ENCODE measurements around the gene SPEN.
"Not testable (repeated sequence)": the region's sequence is repeated elsewhere in the genome, so short reads cannot be mapped to it uniquely, and the experiment has no call there.

The SPEN gene

DNA sequence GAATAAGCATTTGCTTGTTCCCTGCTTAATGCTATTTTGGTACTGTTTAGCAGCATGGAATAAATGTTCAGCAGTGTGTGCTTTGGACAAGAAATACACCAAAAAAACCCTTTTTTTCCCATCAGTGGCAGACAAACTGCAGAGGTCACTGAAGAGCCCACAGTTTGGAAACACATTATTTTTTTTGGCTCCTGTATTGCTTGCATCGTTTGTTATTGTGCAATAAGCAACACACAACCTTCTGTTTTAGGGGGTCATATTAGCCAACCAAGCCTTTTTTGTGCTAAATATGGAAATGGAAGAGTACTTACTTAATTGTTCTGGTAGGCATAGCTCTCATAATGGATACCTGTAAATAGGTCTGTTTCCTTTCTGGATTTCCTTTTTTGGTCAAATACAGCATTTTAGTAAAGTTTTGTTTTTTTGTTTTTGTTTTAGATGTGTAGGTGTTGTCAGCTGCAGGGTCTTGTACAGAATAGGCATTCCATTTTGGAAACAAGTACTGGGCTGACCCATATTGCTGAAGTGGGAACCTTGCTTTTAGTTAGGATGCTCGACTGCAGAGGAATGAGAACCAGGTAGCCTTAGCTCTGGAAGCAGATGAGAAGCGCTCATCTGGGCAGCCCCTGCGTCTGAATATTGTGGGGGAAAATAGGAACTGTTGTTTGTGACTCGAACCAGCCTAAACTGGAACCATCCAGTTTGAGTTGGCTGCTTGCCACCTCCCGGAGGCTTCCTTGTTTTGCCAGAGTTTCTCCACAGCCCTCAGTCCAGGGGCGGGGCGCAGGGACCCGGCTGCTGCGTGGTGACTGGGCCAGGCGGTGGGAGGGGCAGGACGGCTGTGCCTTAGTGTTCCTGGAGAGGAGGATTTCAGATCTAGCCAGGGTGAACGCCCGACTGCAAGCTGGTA lies 38.4 kb downstream of the SPEN start:
- Histone ChIP-seq H3K36me3 (ENCODE audit: insufficient read depth, low read length) (no peaks in the 10 kb centered on the region), H3K9ac (ENCODE audit: low read depth, low read length) (peak overlapping the region; percentile 57), H3K9me3 (ENCODE audit: control insufficient read depth, insufficient read depth, low read length) (no peaks in the 10 kb centered on the region), H3K4me1 (ENCODE audit: insufficient read depth, low read length) (peaks cover 21% of the 10 kb centered on the region)

DNA sequence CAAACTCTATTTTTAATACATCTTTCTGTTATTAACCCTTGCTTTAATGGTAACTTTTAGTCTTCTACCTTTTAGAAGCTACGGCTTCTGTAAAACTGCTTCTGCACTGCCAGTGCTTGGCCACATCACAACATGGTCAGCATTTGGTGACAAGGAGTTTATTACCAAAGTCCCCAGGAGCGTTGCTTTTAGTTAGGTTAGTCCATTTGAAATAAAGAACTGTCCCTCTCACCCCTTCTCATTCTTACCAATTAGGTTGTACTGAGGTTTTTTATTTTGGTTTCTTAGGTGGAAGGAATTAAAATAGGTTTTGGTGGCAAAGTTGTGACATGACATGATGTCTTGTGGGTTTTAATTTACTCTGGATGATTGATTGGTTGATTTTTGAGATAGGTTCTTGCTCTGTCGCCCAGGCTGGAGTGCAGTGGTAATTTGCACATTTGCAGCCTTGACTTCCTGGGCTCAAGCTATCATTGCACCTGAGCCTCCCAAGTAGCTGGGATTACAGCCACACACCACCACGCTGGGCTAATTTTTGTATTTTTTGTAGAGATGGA lies 39.2 kb downstream of the SPEN start:
- peak overlapping the region; percentile 57 for H3K9ac ChIP-seq (ENCODE audit: low read depth, low read length)
- no peaks in the 10 kb centered on the region for H3K9me3 ChIP-seq (ENCODE audit: control insufficient read depth, insufficient read depth, low read length)
- no peaks in the 10 kb centered on the region for H3K36me3 ChIP-seq (ENCODE audit: insufficient read depth, low read length)
- peaks cover 21% of the 10 kb centered on the region for H3K4me1 ChIP-seq (ENCODE audit: insufficient read depth, low read length)

DNA sequence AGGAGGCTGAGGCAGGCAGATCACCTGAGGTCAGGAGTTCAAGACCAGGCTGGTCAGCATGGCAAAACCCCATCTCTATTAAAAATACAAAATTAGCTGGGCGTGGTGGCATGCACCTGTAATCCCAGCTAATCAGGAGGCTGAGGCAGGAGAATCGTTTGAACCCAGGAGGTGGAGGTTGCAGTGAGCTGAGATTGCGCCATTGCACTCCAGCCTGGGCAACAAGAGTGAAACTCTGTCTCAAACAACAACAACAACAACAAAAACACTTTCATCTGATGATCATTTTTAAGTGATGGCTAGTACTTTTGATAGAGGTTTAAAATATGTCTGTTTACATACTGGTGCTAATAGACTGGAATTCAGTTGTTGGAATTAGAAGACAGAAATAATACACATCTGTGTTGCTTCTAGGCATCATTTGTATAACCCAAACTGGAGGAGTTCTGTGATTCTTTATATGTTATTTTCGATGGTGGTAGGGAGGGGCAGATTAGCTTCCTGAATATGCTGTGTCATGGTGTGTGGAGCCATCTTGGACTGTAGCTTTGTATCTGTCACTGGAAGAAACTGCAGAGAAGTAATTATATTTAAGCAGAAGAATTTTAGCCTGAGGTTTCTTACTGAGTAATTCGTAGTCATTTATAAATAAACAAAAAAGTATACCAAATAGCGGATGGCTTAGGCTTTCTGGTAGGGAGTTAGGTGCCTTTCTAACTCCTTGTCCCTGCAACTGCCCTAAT lies 45.5 kb downstream of the SPEN start:
- H3K4me1 ChIP-seq (ENCODE audit: insufficient read depth, low read length), result peaks cover 10% of the 10 kb centered on the region
- H3K9me3 ChIP-seq (ENCODE audit: control insufficient read depth, insufficient read depth, low read length); H3K36me3 ChIP-seq (ENCODE audit: insufficient read depth, low read length); H3K9ac ChIP-seq (ENCODE audit: low read depth, low read length): not testable (repeated sequence)

DNA sequence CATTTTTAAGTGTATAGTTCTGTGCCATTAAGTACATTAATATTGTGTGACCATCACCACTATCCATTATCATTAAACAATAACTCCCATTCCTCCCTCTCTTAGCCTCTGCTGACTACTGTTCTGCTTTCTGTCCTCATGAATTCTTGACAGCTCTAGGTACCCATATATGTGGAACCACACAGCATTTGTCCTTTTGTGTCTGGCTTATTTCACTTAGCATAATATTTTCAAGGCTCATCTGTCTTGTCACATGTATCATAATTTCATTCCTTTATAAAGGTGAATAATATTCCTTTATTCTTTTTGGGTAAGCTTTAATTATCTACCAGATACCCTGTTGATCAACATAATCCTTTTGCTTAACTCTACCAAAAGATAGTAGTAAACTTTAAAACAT lies 47.7 kb downstream of the SPEN start:
- Histone ChIP-seq H3K4me1 (ENCODE audit: insufficient read depth, low read length) (peaks cover 20% of the 10 kb centered on the region), H3K9ac (ENCODE audit: low read depth, low read length) (no peak overlapping the region), H3K9me3 (ENCODE audit: control insufficient read depth, insufficient read depth, low read length) (no peaks in the 10 kb centered on the region), H3K36me3 (ENCODE audit: insufficient read depth, low read length) (no peaks in the 10 kb centered on the region)

DNA sequence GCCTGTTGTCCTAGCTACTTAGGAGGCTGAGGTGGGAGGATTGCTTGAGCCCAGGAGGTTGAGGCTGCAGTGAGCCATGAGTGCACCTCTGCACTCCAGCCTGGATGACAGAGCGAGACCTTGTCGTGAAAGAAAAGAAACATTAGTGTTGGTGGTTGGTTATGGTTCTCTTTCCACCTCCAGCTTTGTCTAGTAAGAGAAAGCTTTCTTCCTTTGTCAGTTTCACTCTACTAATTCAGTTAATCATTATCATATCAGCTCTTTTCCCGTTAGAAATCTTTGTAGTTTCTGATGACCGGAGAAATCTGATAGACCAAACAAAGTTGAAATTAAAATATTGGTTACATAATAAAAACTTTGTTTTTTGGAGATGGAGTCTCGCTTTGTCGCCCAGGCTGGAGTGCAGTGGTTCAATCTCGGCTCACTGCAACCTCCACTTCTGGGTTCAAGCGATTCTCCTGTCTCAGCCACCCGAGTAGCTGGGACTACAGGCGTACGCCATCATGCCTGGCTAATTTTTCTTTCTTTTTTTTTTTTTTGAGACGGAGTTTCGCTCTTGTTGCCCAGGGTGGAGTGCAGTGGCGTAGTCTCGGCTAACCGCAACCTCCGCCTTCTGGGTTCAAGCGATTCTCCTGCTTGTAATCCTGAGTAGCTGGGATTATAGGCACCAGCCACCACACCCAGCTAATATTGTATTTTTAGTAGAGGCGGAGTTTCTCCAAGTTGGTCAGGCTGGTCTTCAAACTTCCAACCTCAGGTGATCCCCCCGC lies 49.5 kb downstream of the SPEN start:
- H3K36me3 ChIP-seq (ENCODE audit: insufficient read depth, low read length); H3K9me3 ChIP-seq (ENCODE audit: control insufficient read depth, insufficient read depth, low read length); H3K9ac ChIP-seq (ENCODE audit: low read depth, low read length): not testable (repeated sequence)
- H3K4me1 ChIP-seq (ENCODE audit: insufficient read depth, low read length), result peaks cover 28% of the 10 kb centered on the region

DNA sequence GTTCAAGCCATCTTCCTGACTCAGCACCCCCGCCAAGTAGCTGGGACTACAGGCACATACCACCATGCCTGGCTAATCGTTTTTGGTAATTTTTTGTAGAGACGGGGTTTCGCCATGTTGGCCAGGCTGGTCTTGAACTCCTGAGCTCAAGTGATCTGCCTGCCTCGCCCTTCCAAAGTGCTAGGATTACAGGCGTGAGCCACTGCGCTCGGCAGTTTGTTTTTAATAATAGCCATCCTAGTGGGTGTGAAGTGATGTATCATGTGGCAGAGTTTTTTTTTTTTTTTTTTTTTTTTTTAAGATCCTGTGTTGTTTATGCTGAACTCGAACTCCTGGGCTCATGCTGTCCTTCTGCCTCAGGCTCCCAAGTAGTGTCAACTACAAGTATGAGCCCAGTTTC lies 51.8 kb downstream of the SPEN start:
- peaks cover 24% of the 10 kb centered on the region for H3K4me1 ChIP-seq (ENCODE audit: insufficient read depth, low read length)
- H3K36me3 ChIP-seq (ENCODE audit: insufficient read depth, low read length), result no peaks in the 10 kb centered on the region
- no peak overlapping the region for H3K9ac ChIP-seq (ENCODE audit: low read depth, low read length)
- H3K9me3 ChIP-seq (ENCODE audit: control insufficient read depth, insufficient read depth, low read length), result no peaks in the 10 kb centered on the region

DNA sequence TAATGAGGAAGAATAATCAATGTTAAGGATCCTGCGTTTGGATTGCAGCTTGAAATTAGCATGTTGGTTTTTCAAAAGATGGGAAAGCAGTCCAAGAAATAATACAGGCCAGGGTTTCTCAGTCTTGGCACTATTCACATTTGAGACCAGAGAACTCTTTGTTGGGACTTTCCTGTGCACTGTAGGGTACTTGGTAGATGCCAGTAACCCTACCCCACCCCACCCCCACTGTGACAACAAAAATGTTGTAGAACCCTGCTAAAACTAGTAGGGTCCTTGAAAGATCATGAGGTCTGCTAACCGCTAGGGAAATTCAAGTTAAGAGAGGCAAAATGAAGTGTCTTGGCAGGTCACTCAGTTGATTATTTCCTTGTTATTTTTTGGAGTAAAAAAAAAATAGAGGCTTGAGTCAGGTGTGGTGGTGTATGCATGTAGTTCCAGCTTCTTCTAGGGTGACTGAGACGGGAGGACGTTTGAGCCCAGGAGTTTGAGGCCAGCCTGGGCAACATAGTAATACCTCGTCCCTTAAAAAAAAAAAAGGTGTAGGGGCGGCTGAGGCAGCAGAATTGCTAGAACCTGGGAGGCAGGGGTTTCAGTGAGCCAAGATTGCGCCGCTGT lies 53.3 kb downstream of the SPEN start:
- Histone ChIP-seq H3K9ac (ENCODE audit: low read depth, low read length) (no peak overlapping the region), H3K36me3 (ENCODE audit: insufficient read depth, low read length) (no peaks in the 10 kb centered on the region), H3K9me3 (ENCODE audit: control insufficient read depth, insufficient read depth, low read length) (no peaks in the 10 kb centered on the region), H3K4me1 (ENCODE audit: insufficient read depth, low read length) (peaks cover 24% of the 10 kb centered on the region)

DNA sequence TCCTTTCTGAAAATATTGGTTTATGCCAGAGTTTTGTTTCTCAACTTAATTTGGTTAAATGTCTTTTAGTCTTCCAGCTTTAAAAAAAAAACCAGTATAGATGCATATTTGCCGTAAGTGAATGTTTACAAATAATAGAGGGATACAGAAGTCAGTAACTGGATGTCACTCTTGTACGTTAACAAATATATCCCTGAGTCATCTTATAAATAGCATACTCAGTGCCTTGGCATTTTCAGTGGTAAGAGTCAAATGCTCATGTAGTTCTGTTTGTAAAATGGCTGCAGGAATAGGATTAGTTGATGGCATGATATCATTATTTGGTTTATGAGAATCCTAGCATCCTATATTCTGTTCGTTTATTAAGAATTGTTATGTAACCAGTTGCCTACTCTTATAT lies 55.4 kb downstream of the SPEN start:
- Histone ChIP-seq H3K9ac (ENCODE audit: low read depth, low read length) (no peak overlapping the region), H3K4me1 (ENCODE audit: insufficient read depth, low read length) (peaks cover 20% of the 10 kb centered on the region), H3K9me3 (ENCODE audit: control insufficient read depth, insufficient read depth, low read length) (no peaks in the 10 kb centered on the region), H3K36me3 (ENCODE audit: insufficient read depth, low read length) (no peaks in the 10 kb centered on the region; the same call in 1 of the 2 replicates)

DNA sequence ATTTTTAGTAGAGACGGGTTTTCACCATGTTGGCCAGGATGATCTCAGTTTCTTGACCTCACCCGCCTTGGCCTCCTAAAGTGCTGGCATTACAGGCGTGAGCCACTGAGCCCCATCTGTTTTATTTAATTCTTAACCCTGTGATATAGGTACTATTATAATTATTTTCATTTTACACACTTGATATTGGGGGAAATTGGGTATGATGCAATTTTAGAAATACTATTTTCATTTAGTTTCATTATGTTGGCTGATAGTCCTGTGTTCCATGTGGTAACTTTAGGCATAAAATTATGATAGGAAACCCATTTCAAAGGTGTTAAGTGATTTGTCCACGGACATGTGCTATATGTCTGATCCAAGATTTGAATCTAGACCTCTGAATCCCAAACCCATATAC lies 61.1 kb downstream of the SPEN start:
- no peak overlapping the region for H3K9ac ChIP-seq (ENCODE audit: low read depth, low read length)
- no peaks in the 10 kb centered on the region for H3K4me1 ChIP-seq (ENCODE audit: insufficient read depth, low read length)
- H3K9me3 ChIP-seq (ENCODE audit: control insufficient read depth, insufficient read depth, low read length), result no peaks in the 10 kb centered on the region
- no peaks in the 10 kb centered on the region; the same call in none of the 2 replicates for H3K36me3 ChIP-seq (ENCODE audit: insufficient read depth, low read length)

DNA sequence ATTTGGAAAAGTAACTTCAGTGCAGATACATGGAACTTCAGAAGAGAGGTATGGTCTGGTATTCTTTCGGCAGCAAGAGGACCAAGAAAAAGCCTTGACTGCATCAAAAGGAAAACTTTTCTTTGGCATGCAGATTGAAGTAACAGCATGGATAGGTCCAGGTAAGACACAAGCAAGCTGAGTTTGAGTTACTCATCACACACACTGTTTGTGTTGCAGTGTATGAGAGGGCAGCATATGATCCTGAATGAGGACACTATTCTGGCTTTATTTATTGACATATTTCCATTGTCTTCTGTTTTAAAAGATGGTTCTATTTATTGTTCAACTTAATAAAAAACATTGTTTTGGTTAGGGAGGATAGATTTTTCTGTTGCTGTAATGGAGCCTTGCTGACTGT lies 63.6 kb downstream of the SPEN start:
- Histone ChIP-seq H3K9ac (ENCODE audit: low read depth, low read length) (no peak overlapping the region), H3K36me3 (ENCODE audit: insufficient read depth, low read length) (no peaks in the 10 kb centered on the region; the same call in none of the 2 replicates), H3K4me1 (ENCODE audit: insufficient read depth, low read length) (no peaks in the 10 kb centered on the region), H3K9me3 (ENCODE audit: control insufficient read depth, insufficient read depth, low read length) (no peaks in the 10 kb centered on the region)

DNA sequence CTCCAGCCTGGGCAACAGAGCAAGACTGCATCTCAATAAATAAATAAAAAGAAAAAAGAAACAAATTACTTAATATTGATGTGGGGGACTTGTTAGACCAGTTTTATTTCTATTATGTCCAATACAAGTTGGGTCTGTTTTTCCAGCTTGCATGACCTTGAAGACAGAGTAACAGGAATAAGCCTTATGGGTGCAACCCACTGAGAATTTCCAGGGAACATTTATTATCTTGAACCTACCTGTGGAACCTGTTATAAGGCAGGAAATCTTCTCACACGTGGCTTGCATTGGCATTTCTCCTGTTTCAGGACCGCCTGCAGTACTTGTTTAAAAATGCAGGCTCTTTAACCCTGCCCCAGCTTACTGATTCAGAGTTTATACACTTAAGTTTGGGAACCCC lies 64.4 kb downstream of the SPEN start:
- Histone ChIP-seq H3K36me3 (ENCODE audit: insufficient read depth, low read length) (no peaks in the 10 kb centered on the region; the same call in 1 of the 2 replicates), H3K9me3 (ENCODE audit: control insufficient read depth, insufficient read depth, low read length) (no peaks in the 10 kb centered on the region), H3K9ac (ENCODE audit: low read depth, low read length) (no peak overlapping the region), H3K4me1 (ENCODE audit: insufficient read depth, low read length) (no peaks in the 10 kb centered on the region)

DNA sequence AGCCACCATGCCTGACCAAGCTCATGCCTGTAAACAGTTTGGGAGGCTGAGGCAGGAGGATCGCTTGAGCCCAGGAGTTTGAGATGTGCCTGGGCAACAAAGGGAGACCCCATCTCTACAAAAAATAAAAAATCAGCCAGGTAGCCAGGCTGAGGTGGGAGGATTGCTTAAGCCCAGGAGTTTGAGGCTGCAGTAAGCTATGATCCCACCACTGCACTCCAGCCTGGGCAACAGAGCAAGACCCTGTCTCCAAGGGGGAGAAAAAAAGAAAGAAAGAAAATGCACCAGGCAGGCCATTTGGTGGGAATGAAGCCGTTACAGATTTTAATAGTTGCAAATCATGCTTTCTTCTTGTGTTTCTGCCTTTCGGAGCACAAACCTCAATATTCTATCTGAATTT lies 66.1 kb downstream of the SPEN start:
- H3K4me1 ChIP-seq (ENCODE audit: insufficient read depth, low read length); H3K36me3 ChIP-seq (ENCODE audit: insufficient read depth, low read length); H3K9me3 ChIP-seq (ENCODE audit: control insufficient read depth, insufficient read depth, low read length); H3K9ac ChIP-seq (ENCODE audit: low read depth, low read length): not testable (repeated sequence)

DNA sequence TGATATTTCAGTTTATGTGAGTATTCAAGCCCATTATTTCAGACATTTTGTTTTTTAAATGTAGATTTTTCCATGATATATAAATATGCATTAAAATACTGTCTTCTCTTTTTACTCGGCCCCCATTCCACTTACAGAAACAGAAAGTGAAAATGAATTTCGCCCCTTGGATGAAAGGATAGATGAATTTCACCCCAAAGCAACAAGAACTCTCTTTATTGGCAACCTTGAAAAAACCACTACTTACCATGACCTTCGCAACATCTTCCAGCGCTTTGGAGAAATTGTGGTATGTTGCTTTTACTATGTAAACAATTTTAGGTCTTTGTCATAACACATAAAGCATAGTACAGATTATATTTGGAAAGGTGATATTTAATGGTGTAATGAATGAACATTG lies 68.5 kb downstream of the SPEN start:
- Histone ChIP-seq H3K4me1 (ENCODE audit: insufficient read depth, low read length) (no peaks in the 10 kb centered on the region; the same call in 1 of the 2 replicates), H3K36me3 (ENCODE audit: insufficient read depth, low read length) (no peaks in the 10 kb centered on the region; the same call in 1 of the 2 replicates), H3K9ac (ENCODE audit: low read depth, low read length) (no peak overlapping the region), H3K9me3 (ENCODE audit: control insufficient read depth, insufficient read depth, low read length) (no peaks in the 10 kb centered on the region)

DNA sequence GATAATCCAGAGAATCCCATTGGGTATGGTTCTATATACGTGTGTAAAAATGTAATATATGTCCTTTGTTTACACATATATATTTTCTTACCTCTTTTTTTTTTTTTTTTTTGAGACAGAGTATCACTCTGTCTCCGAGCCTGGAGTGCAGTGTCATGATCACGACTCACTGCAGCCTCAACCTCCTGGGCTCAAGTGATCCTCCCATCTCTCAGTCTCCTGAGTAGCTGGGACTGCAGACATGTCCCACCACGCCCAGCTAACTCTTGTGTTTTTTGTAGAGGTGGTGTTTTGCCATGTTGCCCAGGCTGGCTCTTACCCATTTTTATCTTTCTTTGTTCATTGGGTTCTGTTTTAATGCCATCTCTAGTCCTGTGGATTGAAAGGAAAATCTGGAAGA lies 68.9 kb downstream of the SPEN start:
- Histone ChIP-seq H3K36me3 (ENCODE audit: insufficient read depth, low read length) (no peaks in the 10 kb centered on the region; the same call in 1 of the 2 replicates), H3K9ac (ENCODE audit: low read depth, low read length) (no peak overlapping the region), H3K9me3 (ENCODE audit: control insufficient read depth, insufficient read depth, low read length) (no peaks in the 10 kb centered on the region), H3K4me1 (ENCODE audit: insufficient read depth, low read length) (no peaks in the 10 kb centered on the region; the same call in 1 of the 2 replicates)
